GM23248 (cell line): ENCODE data around the gene ARSG.

Source experiments
- EZH2 ChIP-seq: fragments of 200-600 bp; sonication (generic); IDR thresholded peaks from 2 replicates; pipeline ENCODE4 v1.6.1; 2018; ENCODE audit warnings: antibody characterized with exemption, mild to moderate bottlenecking; ENCODE audit not compliant: insufficient read depth, poor library complexity, severe bottlenecking
- EZH2phosphoT487 ChIP-seq: fragments of 200-600 bp; sonication (generic); IDR thresholded peaks from 2 replicates; pipeline ENCODE4 v1.6.1; 2018; ENCODE audit warnings: antibody characterized with exemption, moderate library complexity, mild to moderate bottlenecking, low read depth; ENCODE audit not compliant: insufficient read depth

- TF ChIP-seq EZH2, result no peak
- no peak for TF ChIP-seq EZH2phosphoT487
Measured at GRCh38 chr17:68463211-68464019, 172.1 kb downstream of the ARSG start.
